ENCODE measurements around the gene RSPH1. TPM values are rescaled to one million over a fixed set of nuclear protein-coding genes. Genes with fewer than 3 reads are reported as not detected.

The RSPH1 gene
- total RNA-seq, 4 donors from 2014 or later: 0.99 to 1.9 (median 1.9) TPM; not detected in 1

DNA sequence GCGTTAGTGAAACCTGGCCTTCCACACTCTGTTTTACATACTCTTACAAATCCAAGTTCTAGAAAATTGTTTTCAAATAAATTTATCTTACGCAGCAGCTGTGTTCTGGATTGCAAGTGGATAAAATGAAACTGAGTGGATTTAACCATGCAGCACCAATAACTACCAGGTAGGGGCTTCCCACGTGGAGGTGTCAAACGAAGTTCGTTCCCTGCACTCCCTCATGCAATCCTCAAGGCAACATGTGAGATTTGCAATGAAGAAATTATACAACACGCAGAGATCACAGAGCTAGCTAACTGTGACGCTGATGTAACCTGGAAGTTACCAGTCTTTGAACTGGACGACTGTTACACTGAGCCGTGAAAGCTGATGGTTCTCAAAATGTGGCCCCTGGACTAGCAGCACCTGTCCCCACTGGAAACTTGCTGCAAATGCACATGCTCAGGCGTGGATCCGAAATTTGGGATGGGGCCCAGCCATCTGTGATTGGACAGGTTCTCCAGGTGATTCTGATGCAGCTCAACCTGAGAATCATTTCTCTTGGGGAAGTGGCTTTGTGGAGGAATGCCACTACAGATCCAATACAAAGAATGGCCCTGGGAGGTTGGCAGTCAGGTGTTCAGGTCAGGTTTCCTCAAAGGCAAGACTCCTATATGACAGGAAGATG, 36.3 kb downstream of the RSPH1 start:
- Histone ChIP-seq H3K9me3 (no peaks in the 10 kb centered on the region), H3K27me3 (peaks cover 14% of the 10 kb centered on the region), H3K27ac (no peak overlapping the region), H3K4me3 (no peak overlapping the region), H3K4me1 (no peaks in the 10 kb centered on the region), H3K36me3 (no peaks in the 10 kb centered on the region)
- TF ChIP-seq POLR2A (IDR thresholded peaks at IDR 0.05) (no peak), POLR2AphosphoS5 (IDR thresholded peaks at IDR 0.05) (no peak), EP300 (IDR thresholded peaks at IDR 0.05) (no peak)
- TF ChIP-seq, protein P1, sequence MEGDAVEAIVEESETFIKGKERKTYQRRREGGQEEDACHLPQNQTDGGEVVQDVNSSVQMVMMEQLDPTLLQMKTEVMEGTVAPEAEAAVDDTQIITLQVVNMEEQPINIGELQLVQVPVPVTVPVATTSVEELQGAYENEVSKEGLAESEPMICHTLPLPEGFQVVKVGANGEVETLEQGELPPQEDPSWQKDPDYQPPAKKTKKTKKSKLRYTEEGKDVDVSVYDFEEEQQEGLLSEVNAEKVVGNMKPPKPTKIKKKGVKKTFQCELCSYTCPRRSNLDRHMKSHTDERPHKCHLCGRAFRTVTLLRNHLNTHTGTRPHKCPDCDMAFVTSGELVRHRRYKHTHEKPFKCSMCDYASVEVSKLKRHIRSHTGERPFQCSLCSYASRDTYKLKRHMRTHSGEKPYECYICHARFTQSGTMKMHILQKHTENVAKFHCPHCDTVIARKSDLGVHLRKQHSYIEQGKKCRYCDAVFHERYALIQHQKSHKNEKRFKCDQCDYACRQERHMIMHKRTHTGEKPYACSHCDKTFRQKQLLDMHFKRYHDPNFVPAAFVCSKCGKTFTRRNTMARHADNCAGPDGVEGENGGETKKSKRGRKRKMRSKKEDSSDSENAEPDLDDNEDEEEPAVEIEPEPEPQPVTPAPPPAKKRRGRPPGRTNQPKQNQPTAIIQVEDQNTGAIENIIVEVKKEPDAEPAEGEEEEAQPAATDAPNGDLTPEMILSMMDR (IDR thresholded peaks at IDR 0.05): no peak
- ATAC-seq: no peak
- 71 to 78% methylated on average over 2 to 11 of the region's 11 CpGs for WGBS, 2 donors (ENCODE audit: low coverage in 1 of 2)

DNA sequence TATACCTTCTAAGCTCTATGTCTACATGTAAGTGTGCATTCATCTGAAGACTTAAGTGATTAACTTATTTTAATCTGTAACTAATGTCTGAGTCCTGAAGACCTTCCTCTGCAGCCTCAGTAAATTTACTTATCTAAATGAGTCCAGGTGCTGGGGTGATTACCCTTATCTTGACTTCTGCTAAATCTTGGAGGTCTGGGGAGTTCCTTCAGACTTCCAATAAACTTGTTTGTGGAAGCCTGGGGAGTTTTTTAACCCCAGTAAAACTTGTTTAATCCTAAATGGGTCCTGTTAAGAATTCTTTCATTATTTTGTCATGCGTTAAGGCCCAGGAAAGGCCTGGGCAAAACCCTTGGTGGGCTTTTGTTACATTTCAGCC, 37.0 kb downstream of the RSPH1 start:
- H3K9me3 ChIP-seq: no peaks in the 10 kb centered on the region
- TF ChIP-seq POLR2AphosphoS5 (IDR thresholded peaks at IDR 0.05) (no peak), EP300 (IDR thresholded peaks at IDR 0.05) (no peak), POLR2A (IDR thresholded peaks at IDR 0.05) (no peak)
- TF ChIP-seq, protein P1 (IDR thresholded peaks at IDR 0.05): no peak
- 93% methylated on average over 1 of the region's 1 CpG; no CpG with 5 or more reads in 1 of the 2 donors for WGBS, 2 donors (ENCODE audit: low coverage in 1 of 2)
- H3K27me3 ChIP-seq: peaks cover 16% of the 10 kb centered on the region
- no peak overlapping the region for H3K27ac ChIP-seq
- H3K36me3 ChIP-seq: no peaks in the 10 kb centered on the region
- no peak overlapping the region for H3K4me3 ChIP-seq
- no peaks in the 10 kb centered on the region for H3K4me1 ChIP-seq
- no peak for ATAC-seq

GRCh38 chr21:42456457-42456856, 39.6 kb downstream of the RSPH1 start:
- TF ChIP-seq EP300 (IDR thresholded peaks at IDR 0.05): no peak
- TF ChIP-seq, protein P1 (IDR thresholded peaks at IDR 0.05): no peak
- TF ChIP-seq POLR2A (IDR thresholded peaks at IDR 0.05): no peak
- no peak for TF ChIP-seq POLR2AphosphoS5 (IDR thresholded peaks at IDR 0.05)
- Histone ChIP-seq H3K36me3 (no peaks in the 10 kb centered on the region), H3K9me3 (no peaks in the 10 kb centered on the region), H3K4me1 (no peaks in the 10 kb centered on the region), H3K27me3 (peaks cover 39% of the 10 kb centered on the region), H3K4me3 (no peak overlapping the region), H3K27ac (no peak overlapping the region)
- 75% methylated on average over 5 of the region's 8 CpGs; no CpG with 5 or more reads in 1 of the 2 donors for WGBS, 2 donors (ENCODE audit: low coverage in 1 of 2)
- no peak for ATAC-seq

DNA sequence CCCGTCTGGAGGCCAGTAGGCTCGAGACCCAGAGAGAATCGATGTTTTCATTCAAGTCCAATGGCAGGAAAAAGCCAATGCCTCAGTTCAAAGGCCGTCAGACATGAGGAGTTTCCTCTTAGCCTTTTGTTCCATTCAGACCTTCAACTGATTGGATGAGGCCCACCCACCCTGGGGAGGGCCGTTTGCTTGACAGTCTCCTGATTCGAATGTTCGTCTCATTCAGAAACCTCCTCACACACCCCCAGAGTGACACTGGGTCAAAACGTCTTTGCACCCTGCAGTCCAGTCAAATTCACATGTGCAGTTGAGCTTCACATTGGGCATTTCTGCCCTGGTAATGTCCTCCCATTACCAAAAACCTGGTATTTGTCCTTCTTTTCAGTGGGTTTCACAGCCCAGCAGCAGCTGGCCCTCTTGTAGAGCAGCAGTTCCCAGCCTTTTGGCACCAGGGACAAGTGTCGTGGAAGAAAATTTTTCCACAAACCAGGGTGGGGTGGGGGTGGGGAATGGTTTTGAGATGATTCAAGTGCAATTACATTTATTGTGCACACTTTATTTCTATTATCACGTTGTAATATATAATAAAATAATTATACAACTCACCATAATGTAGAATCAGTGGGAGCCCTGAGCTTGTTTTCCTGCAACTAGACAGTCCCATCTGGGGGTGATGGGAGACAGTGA, 40.1 kb downstream of the RSPH1 start:
- no peaks in the 10 kb centered on the region for H3K9me3 ChIP-seq
- H3K4me3 ChIP-seq: no peak overlapping the region
- H3K27ac ChIP-seq: no peak overlapping the region
- TF ChIP-seq EP300 (IDR thresholded peaks at IDR 0.05): no peak
- TF ChIP-seq POLR2AphosphoS5 (IDR thresholded peaks at IDR 0.05): no peak
- no peak for TF ChIP-seq POLR2A (IDR thresholded peaks at IDR 0.05)
- TF ChIP-seq, protein P1 (IDR thresholded peaks at IDR 0.05): no peak
- H3K4me1 ChIP-seq: no peaks in the 10 kb centered on the region
- H3K27me3 ChIP-seq: peaks cover 39% of the 10 kb centered on the region
- no peak for ATAC-seq
- no peaks in the 10 kb centered on the region for H3K36me3 ChIP-seq
- whole genome bisulfite sequencing, 2 donors (ENCODE audit: low coverage in 1 of 2): 81 to 83% methylated on average over 9 of the region's 10 CpGs

- H3K4me1 ChIP-seq: no peaks in the 10 kb centered on the region
- 60 to 74% methylated on average over 2 to 4 of the region's 9 CpGs for WGBS, 2 donors (ENCODE audit: low coverage in 1 of 2)
- no peaks in the 10 kb centered on the region for H3K36me3 ChIP-seq
- no peak for TF ChIP-seq POLR2AphosphoS5 (IDR thresholded peaks at IDR 0.05)
- peaks cover 39% of the 10 kb centered on the region for H3K27me3 ChIP-seq
- no peaks in the 10 kb centered on the region for H3K9me3 ChIP-seq
- no peak overlapping the region for H3K27ac ChIP-seq
- no peak overlapping the region for H3K4me3 ChIP-seq
- ATAC-seq: no peak
Measured at GRCh38 chr21:42455196-42455595, 40.8 kb downstream of the RSPH1 start.

All from gastroesophageal sphincter (tissue), 4 donors.